NB4 (cell line): ENCODE measurements around the gene TMCO1.

ENCODE experiments used
- MYC ChIP-seq: IDR thresholded peaks from 2 replicates; pipeline ENCODE4 v1.6.1; 2011; ENCODE audit warnings: low read depth, low read length
- POLR2A ChIP-seq: IDR thresholded peaks from 2 replicates; pipeline ENCODE4 v1.6.1; 2011; ENCODE audit warnings: mild to moderate bottlenecking; ENCODE audit not compliant: insufficient read length; ENCODE audit errors: extremely low read depth
- TF ChIP-seq, protein P1 (sequence below): IDR thresholded peaks from one replicate; pipeline ENCODE4 v1.5.1; 2012; ENCODE audit warnings: low read depth, low read length

GRCh38 chr1:165762725-165763124 lies 5.9 kb downstream of the TMCO1 start:
- TF ChIP-seq POLR2A = no peak
- TF ChIP-seq, protein P1, sequence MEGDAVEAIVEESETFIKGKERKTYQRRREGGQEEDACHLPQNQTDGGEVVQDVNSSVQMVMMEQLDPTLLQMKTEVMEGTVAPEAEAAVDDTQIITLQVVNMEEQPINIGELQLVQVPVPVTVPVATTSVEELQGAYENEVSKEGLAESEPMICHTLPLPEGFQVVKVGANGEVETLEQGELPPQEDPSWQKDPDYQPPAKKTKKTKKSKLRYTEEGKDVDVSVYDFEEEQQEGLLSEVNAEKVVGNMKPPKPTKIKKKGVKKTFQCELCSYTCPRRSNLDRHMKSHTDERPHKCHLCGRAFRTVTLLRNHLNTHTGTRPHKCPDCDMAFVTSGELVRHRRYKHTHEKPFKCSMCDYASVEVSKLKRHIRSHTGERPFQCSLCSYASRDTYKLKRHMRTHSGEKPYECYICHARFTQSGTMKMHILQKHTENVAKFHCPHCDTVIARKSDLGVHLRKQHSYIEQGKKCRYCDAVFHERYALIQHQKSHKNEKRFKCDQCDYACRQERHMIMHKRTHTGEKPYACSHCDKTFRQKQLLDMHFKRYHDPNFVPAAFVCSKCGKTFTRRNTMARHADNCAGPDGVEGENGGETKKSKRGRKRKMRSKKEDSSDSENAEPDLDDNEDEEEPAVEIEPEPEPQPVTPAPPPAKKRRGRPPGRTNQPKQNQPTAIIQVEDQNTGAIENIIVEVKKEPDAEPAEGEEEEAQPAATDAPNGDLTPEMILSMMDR = no peak
- no peak for TF ChIP-seq MYC
